ENCODE data around the gene ANO4.

DNA sequence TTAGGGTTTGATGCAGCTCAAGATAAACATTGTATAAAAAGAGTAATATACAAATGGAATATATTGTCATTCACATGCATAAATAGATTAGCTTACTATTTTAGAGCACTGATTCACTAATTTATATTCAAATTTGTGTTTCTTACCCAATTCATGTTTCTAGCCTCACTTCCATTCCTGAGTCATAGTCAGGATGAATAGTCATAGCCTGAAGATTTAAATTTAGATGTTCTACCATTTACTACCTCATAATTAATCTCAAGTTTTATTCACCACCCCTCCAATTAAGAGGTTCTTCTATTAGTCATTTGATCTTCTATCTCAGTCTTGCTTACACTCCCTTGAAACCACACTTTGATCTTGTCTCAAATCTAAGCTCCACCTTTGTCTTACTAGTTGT lies 38.7 kb downstream of the ANO4 start:
- TF ChIP-seq, protein P1, sequence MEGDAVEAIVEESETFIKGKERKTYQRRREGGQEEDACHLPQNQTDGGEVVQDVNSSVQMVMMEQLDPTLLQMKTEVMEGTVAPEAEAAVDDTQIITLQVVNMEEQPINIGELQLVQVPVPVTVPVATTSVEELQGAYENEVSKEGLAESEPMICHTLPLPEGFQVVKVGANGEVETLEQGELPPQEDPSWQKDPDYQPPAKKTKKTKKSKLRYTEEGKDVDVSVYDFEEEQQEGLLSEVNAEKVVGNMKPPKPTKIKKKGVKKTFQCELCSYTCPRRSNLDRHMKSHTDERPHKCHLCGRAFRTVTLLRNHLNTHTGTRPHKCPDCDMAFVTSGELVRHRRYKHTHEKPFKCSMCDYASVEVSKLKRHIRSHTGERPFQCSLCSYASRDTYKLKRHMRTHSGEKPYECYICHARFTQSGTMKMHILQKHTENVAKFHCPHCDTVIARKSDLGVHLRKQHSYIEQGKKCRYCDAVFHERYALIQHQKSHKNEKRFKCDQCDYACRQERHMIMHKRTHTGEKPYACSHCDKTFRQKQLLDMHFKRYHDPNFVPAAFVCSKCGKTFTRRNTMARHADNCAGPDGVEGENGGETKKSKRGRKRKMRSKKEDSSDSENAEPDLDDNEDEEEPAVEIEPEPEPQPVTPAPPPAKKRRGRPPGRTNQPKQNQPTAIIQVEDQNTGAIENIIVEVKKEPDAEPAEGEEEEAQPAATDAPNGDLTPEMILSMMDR (IDR thresholded peaks at IDR 0.05) = no peak
- TF ChIP-seq EZH2 (IDR thresholded peaks at IDR 0.05; ENCODE audit: borderline replicate concordance, insufficient read depth, low read depth, low read length, poor library complexity, severe bottlenecking) = no peak

All from B cell (primary cell).